Measurements from ENCODE around the gene FGF12. TPM values are rescaled to one million over a fixed set of nuclear protein-coding genes. Genes with fewer than 3 reads are reported as not detected.

The FGF12 gene
- total RNA-seq, 1 donor from 2014 or later, result 4.5 TPM

DNA sequence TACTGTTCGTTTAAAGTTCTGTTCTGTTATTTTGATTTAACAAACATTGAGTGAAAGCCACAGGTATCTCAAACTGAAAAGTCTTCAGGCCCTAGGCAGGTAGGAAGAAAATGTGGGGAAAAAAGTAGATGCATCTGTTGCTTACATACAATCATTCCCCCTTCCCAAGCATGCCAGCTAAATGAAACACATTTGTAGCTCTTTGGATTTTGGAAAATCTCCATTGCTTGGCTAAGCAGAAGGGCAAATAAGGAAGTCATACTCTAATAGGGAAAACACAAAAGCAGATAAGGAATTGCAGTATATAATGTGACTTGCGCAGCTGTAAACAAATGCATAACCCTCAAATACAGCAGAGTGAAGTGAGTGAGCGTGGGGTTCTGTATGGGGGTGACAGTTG lies 375.9 kb downstream of the FGF12 start:
- DNase-seq (ENCODE audit: low spot score), result no peak

DNA sequence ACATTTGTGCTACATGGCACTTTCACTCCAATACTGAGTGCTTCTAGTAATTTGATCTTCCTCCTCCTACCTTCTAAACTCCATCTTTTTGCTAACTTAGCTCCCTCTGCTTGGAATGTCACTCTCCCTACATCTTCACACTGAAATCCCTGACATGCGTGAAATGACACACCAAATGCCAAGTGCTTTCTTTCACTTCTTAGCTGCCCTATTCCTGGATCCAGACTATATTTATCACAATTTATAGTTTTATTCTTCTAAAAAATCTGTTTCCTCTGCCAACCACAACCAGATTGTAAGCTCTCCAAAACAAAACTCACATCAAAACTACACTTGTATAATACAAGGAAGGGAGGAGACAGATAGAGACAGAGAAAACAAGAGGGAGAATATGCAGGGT lies 387.3 kb downstream of the FGF12 start:
- DNase-seq (ENCODE audit: low spot score), result no peak

DNA sequence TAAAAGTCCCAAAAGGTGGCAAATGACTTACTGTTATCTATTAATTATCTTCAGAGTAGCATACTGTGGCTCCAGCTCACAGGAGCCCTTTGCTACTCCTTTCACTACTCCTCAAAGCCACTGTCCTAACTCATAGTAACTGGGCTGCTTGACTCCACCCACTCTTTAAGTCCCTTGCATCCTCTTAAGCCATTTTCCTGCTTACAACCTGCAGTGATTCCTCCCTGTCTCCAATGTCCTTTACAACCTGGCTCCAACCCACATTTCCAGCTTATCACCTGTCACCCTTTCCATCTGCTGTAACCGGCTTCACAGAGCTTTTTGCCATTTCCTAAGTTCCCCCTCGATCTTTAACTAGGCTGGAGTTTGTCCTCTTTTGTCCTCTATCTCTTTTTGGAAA lies 388.1 kb downstream of the FGF12 start:
- no peak for DNase-seq (ENCODE audit: low spot score)

DNA sequence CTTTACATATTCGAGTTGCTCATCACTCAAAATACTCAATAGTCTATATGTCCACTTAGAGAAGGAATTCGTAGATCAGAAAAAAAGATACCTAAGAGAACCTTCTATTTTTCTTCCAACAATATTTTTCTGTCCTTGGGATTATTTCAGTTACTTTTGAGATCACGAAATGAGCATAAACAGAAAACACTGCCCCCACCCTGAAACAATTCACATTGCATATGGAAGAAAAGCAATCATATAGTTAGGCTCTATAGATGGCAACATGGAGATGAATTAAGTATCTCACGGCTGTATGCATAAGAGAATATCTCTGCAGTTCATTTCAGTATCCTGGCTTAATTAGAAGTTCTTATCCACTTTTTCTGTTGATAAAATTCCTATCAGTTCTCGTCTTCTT lies 391.1 kb downstream of the FGF12 start:
- DNase-seq (ENCODE audit: low spot score), result no peak

DNA sequence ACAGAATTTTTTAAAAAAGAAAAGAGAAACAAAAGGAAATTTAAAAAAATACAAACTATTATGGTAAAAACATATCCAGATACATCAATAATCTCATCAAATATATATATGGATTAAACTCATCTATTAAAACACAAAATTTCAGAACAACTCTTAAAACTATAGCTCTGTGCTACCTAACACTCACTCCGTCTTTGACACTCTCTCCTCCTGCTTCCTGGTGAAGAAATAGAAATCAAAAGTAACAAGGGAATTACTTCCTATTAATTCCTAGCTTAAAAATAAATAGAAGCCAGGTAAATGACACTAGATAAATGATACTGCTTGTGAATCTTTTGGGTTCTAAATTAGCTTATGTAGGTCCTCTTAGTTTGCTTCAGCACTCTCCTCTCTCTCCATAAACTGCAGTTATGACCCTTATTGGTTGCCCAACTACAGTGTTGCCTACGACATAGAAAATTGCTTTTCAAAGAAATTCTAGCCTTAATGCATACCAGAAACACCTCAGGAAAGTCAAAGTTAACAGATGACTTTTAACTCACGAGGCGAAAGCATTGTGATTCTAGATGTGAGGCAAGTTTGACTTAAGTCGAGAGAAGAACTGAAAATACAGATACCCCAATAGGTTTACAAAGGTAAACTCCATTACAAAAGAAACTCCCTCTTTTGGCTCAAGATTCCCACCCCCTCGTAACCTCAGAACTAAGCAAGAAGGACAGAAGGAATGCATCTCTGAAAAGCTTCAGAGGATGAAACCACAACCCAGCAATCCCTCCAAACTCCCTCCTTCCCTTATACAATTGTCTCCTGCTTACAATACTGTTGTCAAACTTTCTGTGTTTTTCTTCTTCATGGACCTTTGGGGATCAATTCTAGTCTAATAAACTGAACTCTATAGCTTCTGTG lies 394.7 kb downstream of the FGF12 start:
- no peak for DNase-seq (ENCODE audit: low spot score)

DNA sequence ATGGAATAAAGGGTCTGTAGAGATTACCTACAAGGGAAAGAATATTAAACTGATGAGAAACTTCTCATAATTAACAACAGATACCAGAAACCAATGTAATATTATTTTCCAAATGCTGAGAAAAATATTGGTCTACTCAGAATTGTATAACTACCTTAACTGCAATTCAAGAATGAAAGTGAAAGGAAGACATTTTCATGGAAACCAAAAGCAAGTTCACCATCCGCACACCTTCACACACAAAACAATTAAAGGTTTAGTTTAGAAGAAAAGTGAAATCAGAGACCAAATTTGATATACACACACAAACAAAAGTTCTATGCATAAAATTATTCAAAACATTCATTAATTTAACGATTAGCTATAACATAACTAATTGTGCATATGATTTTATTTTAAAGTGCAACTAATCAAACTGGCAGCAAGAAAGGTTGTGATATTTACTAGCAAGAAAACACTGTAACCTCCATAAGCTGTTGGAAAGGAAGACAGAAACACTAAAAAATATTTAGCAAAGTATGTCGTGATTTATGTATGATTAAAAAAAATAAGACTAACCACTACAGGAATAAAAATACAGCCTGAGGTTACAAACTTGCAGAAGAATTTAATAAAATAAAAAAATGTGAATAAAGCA lies 395.5 kb downstream of the FGF12 start:
- DNase-seq (ENCODE audit: low spot score), result no peak

DNA sequence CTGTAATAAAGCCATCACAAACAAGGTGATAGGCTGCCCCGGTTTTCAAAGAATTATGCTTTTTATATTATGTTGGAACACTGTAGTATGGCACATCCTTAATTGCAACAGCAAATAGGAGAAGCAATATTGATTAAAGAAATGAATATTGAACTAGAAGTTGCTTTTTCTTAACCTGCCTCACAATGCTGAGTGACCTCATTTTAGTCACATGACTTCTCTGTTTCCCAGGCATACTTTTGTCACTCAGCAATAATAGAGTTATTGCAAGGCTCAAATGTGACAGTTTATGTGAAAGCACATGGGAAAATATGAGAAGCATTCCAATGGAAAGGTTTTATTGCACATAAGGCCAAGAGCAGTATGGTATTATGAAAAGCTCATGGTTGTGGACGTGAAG lies 400.7 kb downstream of the FGF12 start:
- no peak for DNase-seq (ENCODE audit: low spot score)

DNA sequence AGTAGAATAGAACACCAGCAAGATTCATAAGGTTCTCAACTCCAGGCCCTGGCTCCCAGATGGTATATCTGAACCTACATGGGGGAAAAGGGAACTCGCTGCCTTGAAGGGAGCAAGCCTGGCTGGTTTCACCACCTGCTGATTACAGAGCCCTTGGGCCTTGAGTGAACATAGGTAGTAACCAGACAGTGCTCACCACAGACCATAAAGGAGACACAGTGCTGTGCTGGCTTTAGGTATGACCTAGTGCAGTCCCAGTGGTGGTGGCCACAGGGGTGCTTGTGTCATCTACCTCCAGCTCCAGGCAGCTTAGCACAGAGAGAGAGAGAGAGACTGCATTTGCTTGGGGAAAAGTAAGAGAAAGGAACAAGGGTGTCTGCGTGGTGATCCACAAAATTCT lies 409.8 kb downstream of the FGF12 start:
- DNase-seq (ENCODE audit: low spot score), result no peak

DNA sequence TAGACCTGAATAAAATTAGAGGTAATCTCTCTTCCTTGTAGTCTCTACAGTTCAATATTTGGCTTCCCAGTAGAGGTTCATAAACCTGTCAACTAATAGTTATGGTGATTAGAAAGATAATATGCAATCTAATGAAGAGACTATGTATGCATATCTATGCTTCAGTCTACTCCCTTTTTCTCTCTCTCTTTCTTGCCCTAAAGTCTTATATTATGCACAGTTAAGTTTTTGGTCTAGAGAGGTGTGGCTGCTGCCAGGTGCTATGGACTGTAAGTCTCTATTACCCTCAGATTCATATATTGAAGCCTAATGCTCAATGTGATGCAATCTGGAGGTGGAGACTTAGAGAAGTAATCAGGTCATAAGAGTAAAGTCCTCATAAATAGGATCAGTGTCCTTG lies 413.7 kb downstream of the FGF12 start:
- no peak for DNase-seq (ENCODE audit: low spot score)

DNA sequence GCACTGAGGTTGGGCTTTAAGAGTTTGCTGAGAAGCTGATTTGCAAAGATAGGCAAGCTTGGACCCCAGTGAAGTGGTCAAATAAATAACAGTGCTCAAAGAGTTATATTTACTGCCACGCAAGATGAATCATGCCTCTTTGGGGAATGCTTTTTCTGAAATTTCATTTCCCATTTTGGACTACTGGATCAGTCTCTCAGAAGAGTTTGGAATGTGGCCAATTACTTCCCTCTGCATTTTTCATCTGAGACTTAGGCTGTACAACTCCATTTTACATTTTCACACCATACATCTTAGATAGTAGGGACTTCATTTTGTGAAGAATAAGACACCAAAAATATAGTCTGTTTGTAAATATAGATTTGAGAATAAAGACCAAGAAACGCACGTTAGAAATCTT lies 419.7 kb downstream of the FGF12 start:
- DNase-seq (ENCODE audit: low spot score), result no peak

DNA sequence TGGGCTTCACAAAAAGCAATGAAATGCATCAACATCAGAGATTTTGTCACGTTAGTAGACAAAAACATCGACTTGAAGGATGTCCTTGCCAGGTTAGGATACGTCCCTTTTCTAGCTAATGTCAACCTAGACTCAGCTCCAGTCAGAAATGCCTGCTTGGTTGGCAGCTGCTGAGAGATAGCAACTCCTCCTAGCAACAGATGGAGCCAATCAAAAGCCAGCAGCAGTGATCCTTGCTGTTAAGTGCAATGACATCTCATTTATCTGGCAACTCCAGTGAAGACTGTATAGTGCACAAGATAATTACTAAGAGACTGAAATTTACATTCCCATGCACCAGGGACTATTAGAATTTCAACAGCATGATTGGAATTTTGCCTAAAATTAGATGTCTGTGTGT lies 424.1 kb downstream of the FGF12 start:
- no peak for DNase-seq (ENCODE audit: low spot score)

DNA sequence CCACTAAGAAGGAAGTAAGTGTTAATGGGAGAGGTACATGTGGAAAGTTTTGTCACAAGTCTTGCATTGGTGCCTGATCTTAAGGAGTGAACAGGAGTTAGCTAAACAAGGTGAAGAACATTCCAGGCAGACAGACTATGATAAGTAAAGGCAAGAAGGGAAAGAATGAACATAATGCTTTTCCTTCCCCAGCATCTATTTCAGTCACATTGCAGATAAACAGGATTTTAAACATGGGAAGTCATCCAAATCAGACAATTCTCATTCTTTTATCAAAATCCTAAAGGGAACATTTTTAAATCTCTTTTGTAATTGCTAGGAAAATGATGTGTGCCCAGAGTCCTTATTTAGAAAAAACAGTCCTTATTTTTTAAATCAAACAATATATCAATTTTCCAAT lies 424.6 kb downstream of the FGF12 start:
- DNase-seq (ENCODE audit: low spot score), result no peak

DNA sequence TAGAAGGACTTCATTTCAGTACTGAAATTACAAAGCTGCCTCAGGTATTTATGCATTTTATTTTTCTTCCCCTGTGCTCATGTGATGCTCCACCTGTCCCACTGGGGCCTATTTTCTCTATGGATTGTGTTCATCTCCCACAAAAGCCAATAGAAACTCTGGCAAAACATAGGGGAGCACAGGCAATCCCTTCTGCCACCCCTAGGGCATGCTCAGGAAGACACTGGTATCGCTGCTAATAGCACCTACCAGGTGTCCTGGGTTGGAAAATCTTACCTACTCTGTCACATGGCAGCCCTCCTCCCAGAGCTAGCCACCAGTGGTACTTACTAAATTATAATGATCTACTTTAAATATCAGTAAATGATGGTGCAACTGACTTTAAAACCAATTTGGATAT lies 427.4 kb downstream of the FGF12 start:
- DNase-seq (ENCODE audit: low spot score), result no peak

DNA sequence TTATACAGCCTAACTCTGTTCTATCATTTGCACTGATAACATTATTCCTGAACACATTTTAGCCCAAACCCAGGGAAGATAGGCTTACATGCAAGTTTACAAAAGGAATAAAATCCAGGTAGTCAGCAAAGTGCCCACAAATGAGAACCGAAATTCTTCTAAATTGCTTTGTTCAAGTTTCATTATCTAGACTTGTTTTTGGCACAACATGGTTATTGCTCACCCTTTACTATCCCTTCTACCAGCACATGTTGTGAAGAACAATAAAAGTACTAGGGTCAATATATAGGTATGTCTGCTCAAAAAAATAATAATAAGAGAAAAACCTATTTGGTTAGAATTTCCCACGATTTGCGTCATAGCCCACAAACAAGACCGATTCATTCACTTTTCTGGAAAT lies 430.5 kb downstream of the FGF12 start:
- no peak for DNase-seq (ENCODE audit: low spot score)

DNA sequence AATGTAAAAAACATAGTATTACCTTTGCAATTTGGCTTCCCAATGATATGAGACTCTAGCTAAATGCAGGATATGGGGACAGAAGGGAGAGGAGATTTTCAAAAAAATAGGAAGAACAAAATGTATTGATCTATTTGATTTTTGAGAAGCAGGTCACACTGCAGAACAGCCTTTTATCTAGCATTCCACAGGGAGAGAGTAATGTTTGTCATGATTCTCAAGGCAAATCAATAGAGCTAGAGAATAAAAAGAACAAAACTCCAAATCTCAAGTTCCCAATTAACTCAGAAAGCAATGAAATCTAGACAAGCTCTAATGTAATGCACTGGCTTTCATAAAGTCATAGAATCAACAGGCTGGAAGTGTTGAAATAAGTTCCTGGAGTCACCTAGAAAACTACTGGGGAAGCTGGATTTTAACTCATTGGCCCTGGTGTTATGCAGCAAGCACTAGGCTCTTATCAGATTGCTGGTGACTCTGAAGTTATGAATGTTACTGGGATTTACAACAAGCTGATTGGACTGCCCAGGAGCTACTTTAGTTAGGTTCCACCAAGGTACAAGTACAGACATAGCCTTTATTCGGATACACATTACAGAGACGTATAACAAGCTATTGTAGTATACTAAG lies 442.8 kb downstream of the FGF12 start:
- DNase-seq (ENCODE audit: low spot score), result no peak

DNA sequence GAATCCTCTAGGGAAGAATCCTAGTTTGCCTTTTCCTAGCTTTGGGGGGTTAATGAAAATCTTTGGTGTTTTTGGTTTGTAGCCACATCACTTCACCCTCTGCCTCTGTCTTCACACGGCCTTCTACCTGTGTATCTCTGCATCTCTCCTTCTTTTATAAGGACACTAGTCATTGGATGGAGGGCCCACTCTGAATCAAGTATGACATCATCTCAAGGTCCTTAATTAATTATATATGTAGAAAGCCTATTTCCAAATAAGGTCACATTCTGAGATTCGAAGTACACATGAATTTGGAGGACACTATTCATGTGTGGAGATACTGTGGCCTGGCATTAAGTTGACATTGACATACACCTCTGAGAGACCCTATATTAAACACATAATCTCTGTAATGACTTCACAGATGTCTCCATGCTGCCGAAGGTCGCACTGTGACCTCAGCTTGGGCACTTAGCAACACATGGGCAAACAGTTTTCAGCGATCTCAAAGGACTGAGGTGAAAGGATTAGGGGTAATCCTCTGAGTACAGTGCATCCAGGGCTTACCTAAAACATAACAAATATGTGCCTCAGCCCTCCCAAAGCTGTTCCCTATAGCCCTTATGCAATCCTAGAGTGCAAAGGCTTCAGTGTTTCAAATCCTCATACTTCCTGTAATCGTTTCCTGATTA lies 446.0 kb downstream of the FGF12 start:
- DNase-seq (ENCODE audit: low spot score), result no peak

DNA sequence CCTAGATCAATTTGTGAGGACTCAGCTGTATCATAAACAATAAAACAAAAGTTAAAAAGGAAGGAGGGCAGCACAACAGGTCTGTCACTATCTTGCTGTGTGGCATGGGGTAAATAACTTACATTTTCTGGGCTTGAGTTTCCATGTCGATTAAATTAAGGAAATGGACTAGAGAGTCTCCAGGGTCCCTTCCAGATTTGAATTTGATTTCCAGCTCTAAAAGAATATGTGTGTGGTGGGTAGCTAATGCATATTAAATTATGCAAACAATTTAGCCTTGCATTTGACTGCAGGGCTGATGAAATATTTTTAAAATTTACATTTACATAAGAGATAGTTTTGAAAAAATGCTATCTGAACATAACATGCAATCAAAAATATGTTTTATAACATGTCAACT lies 447.7 kb downstream of the FGF12 start:
- no peak for DNase-seq (ENCODE audit: low spot score)

DNA sequence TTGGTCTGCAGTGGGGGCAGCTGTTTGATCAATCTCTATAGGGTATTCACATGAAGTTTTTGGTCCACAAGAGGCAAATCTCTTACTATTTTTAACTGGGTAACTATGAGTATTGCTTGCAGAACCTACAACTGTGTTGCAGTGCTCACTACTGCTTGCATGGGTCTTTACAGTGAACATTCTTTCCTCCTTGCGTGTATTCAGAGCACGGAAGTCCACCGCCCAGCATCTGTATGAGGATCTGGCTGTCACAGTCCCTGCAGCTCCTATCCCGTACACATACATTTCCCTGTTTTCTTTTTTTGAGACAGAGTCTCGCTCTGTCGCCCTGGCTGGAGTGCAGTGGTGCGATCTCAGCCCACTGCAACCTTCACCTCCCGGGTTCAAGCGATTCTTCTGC lies 449.9 kb downstream of the FGF12 start:
- DNase-seq (ENCODE audit: low spot score), result no peak

DNA sequence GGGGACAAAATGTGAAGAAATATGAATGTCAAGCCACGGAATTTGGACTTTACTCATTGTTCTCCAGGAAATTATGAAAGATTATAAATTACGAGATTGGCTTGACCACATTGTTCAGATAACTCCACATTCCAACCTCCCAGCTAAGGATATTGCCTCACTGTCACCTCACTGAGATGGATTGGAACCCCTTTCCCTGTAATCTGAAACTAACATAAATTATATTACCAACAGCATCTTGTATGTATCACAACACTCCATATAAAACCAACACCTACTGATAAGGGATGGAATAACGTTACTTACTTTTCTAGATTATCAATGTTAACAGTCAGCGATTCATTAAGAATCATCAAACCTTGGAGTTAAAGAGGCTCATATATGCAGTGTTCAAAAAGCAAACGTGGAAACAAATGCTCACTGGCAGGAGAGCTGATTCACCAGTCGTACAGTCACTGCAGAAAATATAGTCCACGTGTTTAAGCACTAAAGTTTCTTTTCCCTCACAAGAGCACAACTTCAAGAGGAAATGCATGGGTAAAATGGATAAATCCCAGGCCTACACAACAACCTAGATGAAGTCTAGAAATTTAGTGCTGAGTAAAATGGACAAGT lies 451.5 kb downstream of the FGF12 start:
- no peak for DNase-seq (ENCODE audit: low spot score)

DNA sequence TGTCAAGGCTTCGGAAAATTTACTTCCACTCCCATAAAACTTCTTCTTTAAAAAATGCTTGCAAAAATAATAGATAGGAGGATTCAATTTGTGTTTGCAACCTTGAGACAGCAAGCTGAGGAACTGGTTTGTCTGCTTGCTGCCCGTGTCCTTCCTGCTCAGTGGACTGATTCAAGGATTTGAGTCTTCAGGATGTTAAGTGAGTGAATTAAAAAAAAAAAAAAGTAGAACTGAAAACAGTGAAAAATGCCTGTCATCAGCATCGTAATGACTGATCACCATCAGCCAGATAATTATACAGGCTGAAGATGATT lies 453.7 kb downstream of the FGF12 start:
- no peak for DNase-seq (ENCODE audit: low spot score)

DNA sequence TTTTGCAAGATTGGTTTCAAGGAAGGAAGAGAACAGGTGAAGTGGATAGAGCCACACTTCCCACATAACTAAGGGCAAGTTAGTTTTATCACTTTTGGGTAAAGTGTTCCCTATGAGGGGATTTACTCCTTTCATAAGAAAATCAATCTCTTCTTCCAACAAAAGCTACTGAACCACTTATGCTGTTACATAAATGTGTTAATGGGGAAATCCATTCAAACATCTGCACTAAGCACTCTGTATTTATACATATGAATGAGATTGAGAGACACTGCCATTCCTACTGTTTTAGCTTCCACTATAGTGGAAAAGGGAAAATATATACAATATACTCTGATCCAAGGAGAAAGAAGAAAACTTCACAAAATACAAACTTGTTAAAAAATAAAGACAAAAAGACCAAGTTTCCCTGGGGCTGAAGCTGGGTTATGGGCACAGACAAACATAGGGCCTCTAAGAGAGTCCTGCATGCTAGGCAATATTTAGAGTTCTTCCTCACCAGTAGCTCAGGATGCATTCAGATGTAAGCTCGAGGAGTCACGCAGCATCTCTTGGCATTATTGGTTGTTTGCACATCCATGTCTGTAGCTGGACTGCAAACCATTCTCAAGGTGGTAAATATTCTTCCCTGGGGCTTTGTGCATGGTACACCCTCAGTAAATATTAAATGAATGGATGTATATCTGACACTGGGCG lies 454.2 kb downstream of the FGF12 start:
- no peak for DNase-seq (ENCODE audit: low spot score)
